Astrocyte of the spinal cord (primary cell): ENCODE results near the gene MAST4.

Source experiments
- DNase-seq: peaks from one replicate; pipeline ENCODE4 v3.0.0; 2011; ENCODE audit warnings: low read depth, low spot score
- H3K4me3 ChIP-seq: 2 replicates; pipeline ENCODE4 v1.5.1; 2011; ENCODE audit warnings: low read depth, mild to moderate bottlenecking, low read length, moderate library complexity
- CTCF ChIP-seq: IDR thresholded peaks from 2 replicates; pipeline ENCODE4 v1.5.1; 2012; ENCODE audit warnings: low read depth, mild to moderate bottlenecking, low read length, inconsistent platforms
- in situ Hi-C: cut with HindIII; loops from 2 replicates; pipeline ENCODE4 v1.10.0; 2017; ENCODE audit warnings: low sequenced_read_pairs

MAST4 gene

GRCh38 chr5:67201897-67202549 lies 605.8 kb downstream of the MAST4 start:
- TF ChIP-seq CTCF = no peak
- DNase-seq = no peak
- in situ Hi-C loops = no loop called here
- no peak overlapping the region for H3K4me3 ChIP-seq

DNA sequence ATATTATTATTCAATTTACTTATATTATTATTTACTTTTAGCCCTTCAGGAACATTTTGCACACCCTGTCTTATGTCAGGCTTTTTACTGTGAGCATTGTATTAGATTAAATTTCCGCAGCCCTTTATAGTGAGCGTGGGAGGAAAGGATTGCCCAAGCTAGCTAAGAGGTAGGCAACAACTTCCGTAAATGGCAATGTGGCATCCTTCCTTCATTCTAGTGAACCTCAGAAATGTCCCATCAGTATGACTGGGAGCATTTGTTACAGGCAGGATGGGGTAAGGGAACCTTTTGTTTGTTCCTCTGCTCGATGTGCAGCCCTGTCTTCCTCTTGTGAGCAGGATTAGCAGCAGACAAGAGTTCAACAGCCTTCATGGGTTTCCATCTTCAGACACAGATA lies 606.6 kb downstream of the MAST4 start:
- no peak overlapping the region for H3K4me3 ChIP-seq
- in situ Hi-C loops = no loop called here
- DNase-seq = no peak
- TF ChIP-seq CTCF = no peak

DNA sequence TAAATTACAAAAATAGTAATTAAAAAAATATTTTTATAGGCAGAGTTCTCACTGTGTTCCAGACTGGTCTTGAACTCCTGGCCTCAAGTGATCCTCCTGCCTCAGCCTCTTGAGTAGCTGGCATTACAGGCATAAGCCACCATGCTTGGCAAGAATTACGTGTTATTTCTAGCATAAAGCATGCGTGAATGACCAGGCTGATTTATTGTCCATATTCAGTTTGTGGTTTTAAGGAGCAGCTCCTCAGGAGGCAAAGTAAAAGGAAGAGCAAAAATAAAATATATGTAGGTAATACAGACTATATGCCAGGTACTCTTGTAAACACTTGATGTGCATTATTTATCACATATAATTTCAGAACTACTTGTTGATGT lies 607.5 kb downstream of the MAST4 start:
- DNase-seq = no peak
- in situ Hi-C loops = no loop called here
- TF ChIP-seq CTCF = no peak
- no peak overlapping the region for H3K4me3 ChIP-seq

GRCh38 chr5:67204821-67205220 lies 608.6 kb downstream of the MAST4 start:
- in situ Hi-C loops = no loop called here
- DNase-seq = no peak
- TF ChIP-seq CTCF = no peak
- H3K4me3 ChIP-seq = no peak overlapping the region

DNA sequence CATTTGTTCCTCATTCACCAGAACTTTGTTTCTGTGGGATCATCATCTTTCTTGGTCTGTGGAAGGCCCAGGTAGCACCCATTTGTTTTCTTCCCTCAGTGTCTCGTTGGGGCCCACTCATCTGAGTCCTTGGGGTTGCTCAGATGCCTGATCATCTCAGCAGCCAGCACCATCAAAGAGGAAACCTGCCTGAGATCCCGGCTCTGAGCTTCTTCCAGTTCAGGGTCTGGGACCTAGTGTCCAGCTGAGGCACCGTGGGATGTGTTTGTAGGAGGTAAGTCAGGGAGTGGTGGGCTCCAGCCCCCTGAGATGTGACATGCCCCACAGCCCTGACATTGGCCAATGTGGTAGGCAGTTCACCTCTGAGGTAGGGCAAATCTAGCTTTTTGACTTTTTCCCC lies 609.8 kb downstream of the MAST4 start:
- in situ Hi-C loops = no loop called here
- H3K4me3 ChIP-seq = no peak overlapping the region
- TF ChIP-seq CTCF = no peak
- DNase-seq = no peak

GRCh38 chr5:67206461-67206860 lies 610.3 kb downstream of the MAST4 start:
- no peak overlapping the region for H3K4me3 ChIP-seq
- in situ Hi-C loops = no loop called here
- no peak for DNase-seq
- TF ChIP-seq CTCF = no peak

DNA sequence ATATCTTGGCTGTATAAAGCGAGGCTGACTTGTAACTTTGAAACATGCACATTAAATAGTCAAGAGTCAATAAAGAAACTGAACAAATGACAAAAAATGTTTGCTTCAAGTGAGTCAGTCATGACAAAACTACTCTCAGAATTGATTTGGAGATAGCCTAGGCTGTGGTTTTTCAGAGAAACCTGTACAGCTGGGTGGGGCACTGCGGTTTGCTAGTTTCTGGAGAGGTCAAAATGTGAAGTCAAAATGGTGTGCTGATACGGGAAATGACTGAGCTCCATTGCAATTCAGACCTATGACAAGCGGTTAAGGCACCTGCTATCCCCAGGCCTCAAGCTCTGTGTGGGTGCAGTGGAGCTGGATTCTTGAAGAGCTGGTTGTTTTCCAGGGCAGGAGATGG lies 610.7 kb downstream of the MAST4 start:
- in situ Hi-C loops = no loop called here
- peak; percentile 46 for DNase-seq
- no peak for TF ChIP-seq CTCF
- H3K4me3 ChIP-seq = no peak overlapping the region
